Measurements from ENCODE around the gene WDR59. TPM values are rescaled to one million over a fixed set of nuclear protein-coding genes. Genes with fewer than 3 reads are reported as not detected.

WDR59 gene
- total RNA-seq, 2 donors from 2014 or later = 28.8 to 36.8 TPM

GRCh38 chr16:74898659-74899058 lies 86.3 kb downstream of the WDR59 start:
- H3K27ac ChIP-seq = no peak overlapping the region
- DNase-seq (ENCODE audit: low spot score) (no peak), ATAC-seq (ENCODE audit: insufficient number of reproducible peaks, low FRiP score, low read depth) (no peak)
- no peak for TF ChIP-seq CTCF (IDR thresholded peaks at IDR 0.05)
- H3K36me3 ChIP-seq = peaks cover 11% of the 10 kb centered on the region
- H3K9me3 ChIP-seq = no peaks in the 10 kb centered on the region
- no peaks in the 10 kb centered on the region for H3K4me1 ChIP-seq (ENCODE audit: control insufficient read depth in 1 of 2, low read depth in 2 of 2)
- H3K4me3 ChIP-seq = no peak overlapping the region
- no peaks in the 10 kb centered on the region for H3K27me3 ChIP-seq (replicated peaks; ENCODE audit: insufficient read depth)

- Histone ChIP-seq H3K27me3 (replicated peaks; ENCODE audit: insufficient read depth) (no peaks in the 10 kb centered on the region), H3K27ac (no peak overlapping the region), H3K4me3 (no peak overlapping the region), H3K4me1 (ENCODE audit: control insufficient read depth in 1 of 2, low read depth in 2 of 2) (no peaks in the 10 kb centered on the region), H3K36me3 (peaks cover 24% of the 10 kb centered on the region), H3K9me3 (no peaks in the 10 kb centered on the region)
- ATAC-seq (ENCODE audit: insufficient number of reproducible peaks, low FRiP score, low read depth) (no peak), DNase-seq (ENCODE audit: low spot score) (no peak)
- TF ChIP-seq CTCF (IDR thresholded peaks at IDR 0.05) = no peak
These were observed 88.2 kb downstream of the WDR59 start for GRCh38 chr16:74896389-74897370.

- ATAC-seq (ENCODE audit: insufficient number of reproducible peaks, low FRiP score, low read depth) = no peak
- H3K9me3 ChIP-seq = no peaks in the 10 kb centered on the region
- H3K36me3 ChIP-seq = peaks cover 28% of the 10 kb centered on the region
These were observed 91.4 kb downstream of the WDR59 start for GRCh38 chr16:74893541-74893940.

GRCh38 chr16:74892574-74893461 lies 92.1 kb downstream of the WDR59 start:
- H3K4me3 ChIP-seq = no peak overlapping the region
- TF ChIP-seq CTCF (IDR thresholded peaks at IDR 0.05) = no peak
- peaks cover 29% of the 10 kb centered on the region for H3K36me3 ChIP-seq
- H3K4me1 ChIP-seq (ENCODE audit: control insufficient read depth in 1 of 2, low read depth in 2 of 2) = no peaks in the 10 kb centered on the region
- H3K27me3 ChIP-seq (replicated peaks; ENCODE audit: insufficient read depth) = no peaks in the 10 kb centered on the region
- H3K27ac ChIP-seq = no peak overlapping the region
- no peak for ATAC-seq (ENCODE audit: insufficient number of reproducible peaks, low FRiP score, low read depth)
- DNase-seq (ENCODE audit: low spot score) = no peak
- no peaks in the 10 kb centered on the region for H3K9me3 ChIP-seq

More at GRCh38 chr16:74893541-74893940, 91.4 kb downstream of the WDR59 start:
- TF ChIP-seq CTCF (IDR thresholded peaks at IDR 0.05) = no peak
- DNase-seq (ENCODE audit: low spot score) = no peak
- no peaks in the 10 kb centered on the region for H3K27me3 ChIP-seq (replicated peaks; ENCODE audit: insufficient read depth)
- no peak overlapping the region for H3K4me3 ChIP-seq
- H3K27ac ChIP-seq = no peak overlapping the region
- H3K4me1 ChIP-seq (ENCODE audit: control insufficient read depth in 1 of 2, low read depth in 2 of 2) = no peaks in the 10 kb centered on the region

- H3K4me1 ChIP-seq (ENCODE audit: control insufficient read depth in 1 of 2, low read depth in 2 of 2) = no peaks in the 10 kb centered on the region
- H3K36me3 ChIP-seq = peaks cover 52% of the 10 kb centered on the region
- DNase-seq (ENCODE audit: low spot score) (no peak), ATAC-seq (ENCODE audit: insufficient number of reproducible peaks, low FRiP score, low read depth) (no peak)
- no peaks in the 10 kb centered on the region for H3K27me3 ChIP-seq (replicated peaks; ENCODE audit: insufficient read depth)
- no peak overlapping the region for H3K4me3 ChIP-seq
- H3K9me3 ChIP-seq = no peaks in the 10 kb centered on the region
- no peak overlapping the region for H3K27ac ChIP-seq
- no peak for TF ChIP-seq CTCF (IDR thresholded peaks at IDR 0.05)
These were observed 96.0 kb downstream of the WDR59 start for GRCh38 chr16:74888888-74889287.
